SK-N-MC (cell line): Measurements from ENCODE around the gene FLNC.

Experiments used
- EZH2 ChIP-seq: fragments of 200-600 bp; sonication (generic); IDR thresholded peaks from one replicate; pipeline ENCODE4 v1.6.1; 2017; ENCODE audit warnings: antibody characterized with exemption
- FOXP2 ChIP-seq: optimal IDR thresholded peaks from 2 replicates; pipeline ENCODE3; 2011; ENCODE audit warnings: mild to moderate bottlenecking, moderate library complexity; ENCODE audit not compliant: insufficient read depth; ENCODE audit errors: extremely low read length, control extremely low read depth
- POLR2AphosphoS5 ChIP-seq: IDR thresholded peaks from 2 replicates; pipeline ENCODE4 v1.6.1; 2012; ENCODE audit warnings: mild to moderate bottlenecking, low read depth, low read length, borderline replicate concordance

DNA sequence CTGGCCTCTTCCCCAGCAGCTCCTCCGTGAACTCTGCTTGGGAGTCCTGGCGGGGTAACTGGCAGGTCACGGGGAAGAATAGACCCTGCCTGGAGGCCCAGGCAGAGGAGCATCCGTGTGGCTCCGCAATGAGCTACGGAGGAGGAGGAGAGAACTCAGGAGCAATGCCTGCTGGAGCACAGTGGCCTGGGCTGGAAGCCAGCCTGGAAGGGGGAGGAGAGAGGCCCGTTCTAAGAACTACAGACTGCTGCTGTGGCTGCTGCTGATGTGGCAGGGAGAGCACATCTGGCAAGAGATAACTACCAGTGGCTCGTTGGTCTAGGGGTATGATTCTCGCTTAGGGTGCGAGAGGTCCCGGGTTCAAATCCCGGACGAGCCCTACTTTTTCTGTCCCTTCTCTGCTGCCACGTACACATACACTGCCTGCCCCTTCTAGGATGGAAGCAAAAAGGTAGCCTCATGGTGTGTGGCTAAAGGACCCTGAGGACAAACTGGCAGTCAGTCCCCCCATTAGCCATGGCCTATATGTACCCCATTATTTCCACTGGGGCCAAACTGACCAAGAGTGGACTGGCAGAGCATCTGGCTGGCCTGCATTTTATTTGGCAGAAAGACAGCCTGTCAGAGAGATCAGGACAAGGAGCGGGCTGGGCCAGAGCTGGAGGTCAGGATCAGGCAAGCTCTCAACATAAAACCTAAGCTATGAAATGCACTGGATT lies 46.9 kb upstream of the FLNC start:
- TF ChIP-seq POLR2AphosphoS5 (no peak), EZH2 (no peak), FOXP2 (no peak)
